K562 (cell line): ENCODE results near the gene TGFB1I1. TPM values are rescaled to one million over a fixed set of nuclear protein-coding genes. Genes with fewer than 3 reads are reported as not detected.
"Not testable (repeated sequence)": the region's sequence is repeated elsewhere in the genome, so short reads cannot be mapped to it uniquely, and the experiment has no call there.

Source experiments
- ATAC-seq: fragments of 200-7000 bp; cut with Tn5 transposase; 3 replicates; pipeline ENCODE4 v1.9.1; 2020; ENCODE audit warnings: moderate library complexity
- BruUV-seq: library from RNA; stranded (reverse); fragments of 400-500 nt; replicated peaks from 2 replicates; lab custom pipeline; 2021; lab: Mats Ljungman, UMichigan
- CTCF ChIA-PET: fragments of 300-600 bp; formaldehyde crosslinking; extraction: SDS; loops from one replicate; lab custom pipeline; 2021; ENCODE audit warnings: low intra/inter-chr PET ratio; lab: Yijun Ruan, JAX
- POLR2A ChIA-PET: fragments of 300-600, 350-650 bp; sonication (Branson Sonifier 250); formaldehyde crosslinking; extraction: SDS; loops from one replicate; lab custom pipeline; 2021; ENCODE audit warnings: antibody characterized with exemption, inconsistent platforms; lab: Yijun Ruan, JAX
- DNase-seq, 4 experiments: peaks; one replicate each; pipeline versions ENCODE4 v3.0.0 to v3.0.0-alpha.2; 2011 to 2018; ENCODE audit warnings: low spot score in 3 of 4, mixed read lengths in 3 of 4; ENCODE audit errors: extremely low read depth in 1 of 4
- FAIRE-seq: peaks from 2 replicates; lab custom pipeline; 2011; peaks lifted over from hg19 to GRCh38; lab: Jason Lieb, UNC
- H2AFZ ChIP-seq: 2 replicates; pipeline ENCODE4 v1.6.0; 2011; ENCODE audit warnings: low read depth, low read length, control low read depth, inconsistent platforms
- H3K27ac ChIP-seq: fragments of 200-600 bp; 3 replicates; pipeline ENCODE4 v1.8.0; 2011; ENCODE audit warnings: low read depth, mild to moderate bottlenecking, control low read depth, inconsistent platforms, low read length, moderate library complexity, mixed read lengths; ENCODE audit errors: extremely low read depth
- H3K27me3 ChIP-seq, 2 experiments: fragments of 300-600 bp in 1 of 2; 2 replicates in 1 of 2; 3 replicates in 1 of 2; pipeline versions ENCODE4 v1.6.0 to v1.8.0; 2011; ENCODE audit warnings: inconsistent platforms in 2 of 2, low read length in 2 of 2, mild to moderate bottlenecking in 1 of 2, mixed read lengths in 1 of 2, moderate library complexity in 1 of 2; ENCODE audit not compliant: control insufficient read depth in 2 of 2, insufficient read depth in 2 of 2
- H3K36me3 ChIP-seq: fragments of 300-600 bp; 3 replicates; pipeline ENCODE4 v1.8.0; 2011; ENCODE audit warnings: mild to moderate bottlenecking, low read length, inconsistent platforms; ENCODE audit not compliant: control insufficient read depth, insufficient read depth
- H3K4me1 ChIP-seq, 2 experiments: fragments of 200-600 bp in 1 of 2; replicated peaks in 1 of 2; 2 replicates in 1 of 2; 3 replicates in 1 of 2; pipeline versions ENCODE4 v1.5.1 to v1.8.0; 2011; ENCODE audit warnings: inconsistent platforms in 2 of 2, low read length in 2 of 2, mild to moderate bottlenecking in 1 of 2, mixed read lengths in 1 of 2, moderate library complexity in 1 of 2; ENCODE audit not compliant: control insufficient read depth in 2 of 2, insufficient read depth in 2 of 2
- H3K4me2 ChIP-seq: 2 replicates; pipeline ENCODE4 v1.6.1; 2011; ENCODE audit warnings: low read length, control low read depth, inconsistent platforms, mixed read lengths; ENCODE audit not compliant: insufficient read depth
- H3K4me3 ChIP-seq: fragments of 200-600 bp; sonication (generic), shearing (Covaris generic); 2 replicates; pipeline ENCODE4 v1.5.1; 2016; ENCODE audit warnings: control low read depth, inconsistent platforms
- H3K79me2 ChIP-seq: fragments of 200-600 bp; 3 replicates; pipeline ENCODE4 v1.8.0; 2011; ENCODE audit warnings: low read length, inconsistent platforms; ENCODE audit not compliant: control insufficient read depth, insufficient read depth
- H3K9ac ChIP-seq, 2 experiments: 2 replicates each; pipeline versions ENCODE4 v1.6.0 to v1.6.1; 2011; ENCODE audit warnings: low read depth in 2 of 2, low read length in 2 of 2, control low read depth in 1 of 2, inconsistent platforms in 1 of 2, mild to moderate bottlenecking in 1 of 2, mixed read lengths in 1 of 2; ENCODE audit not compliant: insufficient read depth in 1 of 2
- H3K9me1 ChIP-seq: one replicate; pipeline ENCODE4 v1.6.0; 2011; ENCODE audit warnings: inconsistent platforms, mild to moderate bottlenecking, low read length, moderate library complexity; ENCODE audit not compliant: control insufficient read depth, insufficient read depth
- H3K9me3 ChIP-seq: replicated peaks from 2 replicates; pipeline ENCODE4 v1.5.1; 2011; ENCODE audit warnings: low read depth, low read length, inconsistent platforms; ENCODE audit not compliant: control insufficient read depth, insufficient read depth
- H4K20me1 ChIP-seq: replicated peaks from 2 replicates; pipeline ENCODE4 v1.6.1; 2011; ENCODE audit warnings: low read length, inconsistent platforms, mixed read lengths; ENCODE audit not compliant: control insufficient read depth, insufficient read depth
- ARHGAP35 ChIP-seq: fragments of 450-650 bp; IDR thresholded peaks from 2 replicates; pipeline ENCODE4 v1.6.1; 2018; ENCODE audit not compliant: partially characterized antibody
- BRF2 ChIP-seq: IDR thresholded peaks from 3 replicates; pipeline ENCODE4 v1.6.1; 2011; ENCODE audit warnings: borderline replicate concordance, mild to moderate bottlenecking; ENCODE audit not compliant: insufficient read length, insufficient read depth
- ERF ChIP-seq: fragments of 450-650 bp; formaldehyde crosslinking; IDR thresholded peaks from 2 replicates; pipeline ENCODE4 v1.4.0; 2020; ENCODE audit warnings: mild to moderate bottlenecking, mixed read lengths
- HSF4 ChIP-seq: fragments of 250-450 bp; sonication (Bioruptor Pico); IDR thresholded peaks from 2 replicates; pipeline ENCODE4 v2.1.2; 2022; ENCODE audit warnings: mild to moderate bottlenecking, moderate library complexity, borderline replicate concordance
- MBD2 ChIP-seq: sonication (generic); IDR thresholded peaks from 2 replicates; pipeline ENCODE4 v1.6.1; 2016; ENCODE audit warnings: low read depth, borderline replicate concordance
- PHF21A ChIP-seq: fragments of 450-650 bp; IDR thresholded peaks from 2 replicates; pipeline ENCODE4 v1.6.1; 2017; ENCODE audit warnings: low read depth, borderline replicate concordance
- POLR3A ChIP-seq: IDR thresholded peaks from 2 replicates; pipeline ENCODE4 v1.6.1; 2011; ENCODE audit warnings: borderline replicate concordance, mild to moderate bottlenecking, moderate library complexity; ENCODE audit not compliant: insufficient read length, insufficient read depth; ENCODE audit errors: extremely low read depth
- PTRF ChIP-seq: fragments of 450-650 bp; IDR thresholded peaks from 2 replicates; pipeline ENCODE4 v1.6.1; 2016; ENCODE audit warnings: mild to moderate bottlenecking, missing genetic modification characterization, missing compliant biosample characterization
- RHOXF2B ChIP-seq: fragments of 250-450 bp; sonication (Bioruptor Pico); conservative IDR thresholded peaks from 2 replicates; pipeline ENCODE4 v1.5.1; 2021
- SMAD3 ChIP-seq: fragments of 450-650 bp; formaldehyde crosslinking; conservative IDR thresholded peaks from 2 replicates; pipeline ENCODE4 v1.4.0; 2020; ENCODE audit warnings: mild to moderate bottlenecking
- SRSF7 ChIP-seq: fragments of 200-400 bp; formaldehyde crosslinking; optimal IDR thresholded peaks from 2 replicates; pipeline ENCODE3; 2017; ENCODE audit warnings: mild to moderate bottlenecking, low read depth, low read length
- TCF7 ChIP-seq: sonication (generic); IDR thresholded peaks from 2 replicates; pipeline ENCODE4 v1.6.1; 2016; ENCODE audit warnings: antibody characterized with exemption, borderline replicate concordance
- ZBTB5 ChIP-seq: fragments of 450-650 bp; IDR thresholded peaks from 2 replicates; pipeline ENCODE4 v1.6.1; 2017; ENCODE audit warnings: antibody characterized with exemption
- ZNF239 ChIP-seq: fragments of 250-450 bp; sonication (Bioruptor Pico); IDR thresholded peaks from 2 replicates; pipeline ENCODE4 v1.4.0; 2020; ENCODE audit warnings: mild to moderate bottlenecking
- ZNF24 ChIP-seq: fragments of 450-650 bp; IDR thresholded peaks from 2 replicates; pipeline ENCODE4 v1.6.1; 2016
- ZNF354B ChIP-seq: fragments of 250-450 bp; sonication (Bioruptor Pico); IDR thresholded peaks from 2 replicates; pipeline ENCODE4 v1.4.0; 2020
- ZNF561 ChIP-seq: fragments of 450-650 bp; formaldehyde crosslinking; conservative IDR thresholded peaks from 2 replicates; pipeline ENCODE4 v1.4.0; 2020; ENCODE audit warnings: mild to moderate bottlenecking, moderate library complexity
- WGBS: fragments of 100-300 bp; shearing (Covaris generic); methylation state at CpG from one replicate; pipeline ENCODE4 v1.1.6; 2016; ENCODE audit warnings: low coverage, mixed read lengths; ENCODE audit not compliant: insufficient coverage; ENCODE audit errors: missing lambda C conversion rate; 5-methylcytosine and 5-hydroxymethylcytosine counted together
- in situ Hi-C: fragments of 300-500 bp; cut with MboI; formaldehyde crosslinking; loops from 4 replicates; pipeline ENCODE4 v1.15.0; 2018; ENCODE audit warnings: inconsistent platforms, mixed read lengths
- intact Hi-C: fragments of 100-400 bp; cut with micrococcal nuclease; formaldehyde crosslinking; loops from 2 replicates; pipeline ENCODE4 v1.14.2; 2022
- polyA plus RNA-seq, 8 experiments: library from polyadenylated mRNA; depleted of rRNA in 4 of 8; stranded (reverse) in 5 of 8; unstranded in 3 of 8; fragments of >200 nt; fragmentation: Nextera tagmentation in 2 of 8; fragmentation: Illumina TruSeq in 1 of 8; extraction: Ambion mirVana in 2 of 8; extraction: Trizol in 1 of 8; gene quantifications; 2 replicates each; pipeline versions ENCODE4 v1.2.1 to v1.2.3, GENCODE V29; 2011 to 2014; ENCODE audit warnings: inconsistent platforms in 1 of 8, missing spikeins in 1 of 8
- total RNA-seq, 7 experiments: library from RNA; depleted of rRNA in 6 of 7; stranded (reverse); fragments of >200 nt in 6 of 7; fragmentation: Illumina TruSeq in 2 of 7; extraction: Trizol in 2 of 7; gene quantifications; 2 replicates each; pipeline versions ENCODE4 v1.2.1 to v1.2.3, GENCODE V29; 2011 to 2021; ENCODE audit warnings: low replicate concordance in 1 of 7

The TGFB1I1 gene
- total and polyA plus RNA-seq, 9 of the 15 experiments (the other 6 are each of a cell fraction or from before 2014, with no cell fraction given) = 0.04 to 0.91 (median 0.19) TPM

GRCh38 chr16:31483081-31483480 lies 11.1 kb downstream of the TGFB1I1 start, which contains the start of gene SLC5A2:
Gene SLC5A2 (plus strand): TSS chr16:31483123. CDS start chr16:31483137, 14 bp downstream.
- Histone ChIP-seq H3K4me2 (no peak within 1 kb of the TSS), H3K4me1 (peaks cover 24 to 33% of the 10 kb centered on the region in 2 experiments), H3K9me3 (no peaks in the 10 kb centered on the region), H3K27ac (no peak within 1 kb of the TSS), H2AFZ (no peak within 1 kb of the TSS), H3K9ac (no peak within 1 kb of the TSS), H3K4me3 (no peak within 1 kb of the TSS), H3K27me3 (no peaks in the 10 kb centered on the region), H4K20me1 (no peaks in the 10 kb centered on the region), H3K36me3 (no peaks in the 10 kb centered on the region), H3K79me2 (no peaks in the 10 kb centered on the region), H3K9me1 (no peaks in the 10 kb centered on the region)
- ChIA-PET CTCF (no interaction called here), POLR2A (no interaction called here)
- in situ Hi-C loops = no loop called here
- DNase-seq (no peak), ATAC-seq (no peak), FAIRE-seq (no peak)
- intact Hi-C loops = no loop called here
- WGBS = 55% methylated on average over 1 of the region's 4 CpGs
- no peak for TF ChIP-seq PTRF
- no peak for TF ChIP-seq SRSF7
- no peak for TF ChIP-seq PHF21A
- no peak for TF ChIP-seq ZBTB5
- no peak for TF ChIP-seq ZNF354B (CRISPR knock-in tag)
- no peak for TF ChIP-seq TCF7
- TF ChIP-seq RHOXF2B (CRISPR knock-in tag) = no peak
- TF ChIP-seq ZNF24 = no peak
- TF ChIP-seq POLR3A = no peak
- TF ChIP-seq MBD2 = no peak
- TF ChIP-seq ARHGAP35 = no peak
- no peak for TF ChIP-seq SMAD3
- no peak for TF ChIP-seq ERF (CRISPR knock-in tag)
- TF ChIP-seq BRF2 = no peak
- TF ChIP-seq ZNF561 (CRISPR knock-in tag) = no peak
- no peak for TF ChIP-seq ZNF239
- TF ChIP-seq HSF4 (CRISPR knock-in tag) = no peak
- BruUV-seq = no TSS peak

- BruUV-seq, intact Hi-C loops, H3K9me1 ChIP-seq, H3K9ac ChIP-seq, H3K79me2 ChIP-seq, H3K4me2 ChIP-seq, in situ Hi-C loops, H3K36me3 ChIP-seq, FAIRE-seq, H3K27ac ChIP-seq, ATAC-seq, H2AFZ ChIP-seq, DNase-seq, H3K9me3 ChIP-seq, H3K4me3 ChIP-seq, H3K27me3 ChIP-seq, H4K20me1 ChIP-seq: not testable (repeated sequence)
- CTCF ChIA-PET = interaction anchor here (0.7 kb wide), 1 partner anchor 226 kb away, joined by 4 read pairs; no protein-coding TSS in a partner anchor
- WGBS = 61% methylated on average over 4 of the region's 4 CpGs
- POLR2A ChIA-PET = interaction anchor here (1.0 kb wide), 1 partner anchor 15 kb away, joined by 3 read pairs; no protein-coding TSS in a partner anchor
- H3K4me1 ChIP-seq = peaks cover 17 to 27% of the 10 kb centered on the region in 2 experiments
These were observed 12.1 kb downstream of the TGFB1I1 start for GRCh38 chr16:31484048-31484447.
